Measurements from ENCODE around the gene TBXAS1.

Gene TBXAS1

GRCh38 chr7:139857791-139858190 lies 28.7 kb downstream of the TBXAS1 start:
- in situ Hi-C loops (cut with MboI; ENCODE audit: low sequenced_read_pairs, unreplicated experiment), result no loop called here
- no peak for TF ChIP-seq CTCF (IDR thresholded peaks at IDR 0.05; ENCODE audit: borderline replicate concordance, control extremely low read depth, extremely low read depth, insufficient read depth, missing control alignments)
- no peak for DNase-seq (ENCODE audit: low spot score)

- no peak for TF ChIP-seq CTCF (IDR thresholded peaks at IDR 0.05; ENCODE audit: borderline replicate concordance, control extremely low read depth, extremely low read depth, insufficient read depth, missing control alignments)
- in situ Hi-C loops (cut with MboI; ENCODE audit: low sequenced_read_pairs, unreplicated experiment), result no loop called here
- no peak for DNase-seq (ENCODE audit: low spot score)
Observed at GRCh38 chr7:139860090-139860775, 31.2 kb downstream of the TBXAS1 start.

GRCh38 chr7:139861803-139862202 lies 32.7 kb downstream of the TBXAS1 start:
- DNase-seq (ENCODE audit: low spot score), result no peak
- in situ Hi-C loops (cut with MboI; ENCODE audit: low sequenced_read_pairs, unreplicated experiment), result no loop called here
- no peak for TF ChIP-seq CTCF (IDR thresholded peaks at IDR 0.05; ENCODE audit: borderline replicate concordance, control extremely low read depth, extremely low read depth, insufficient read depth, missing control alignments)

GRCh38 chr7:139866047-139866837 lies 37.2 kb downstream of the TBXAS1 start:
- in situ Hi-C loops (cut with MboI; ENCODE audit: low sequenced_read_pairs, unreplicated experiment), result no loop called here
- TF ChIP-seq CTCF (IDR thresholded peaks at IDR 0.05; ENCODE audit: borderline replicate concordance, control extremely low read depth, extremely low read depth, insufficient read depth, missing control alignments), result no peak
- DNase-seq (ENCODE audit: low spot score), result no peak

- no peak for TF ChIP-seq CTCF (IDR thresholded peaks at IDR 0.05; ENCODE audit: borderline replicate concordance, control extremely low read depth, extremely low read depth, insufficient read depth, missing control alignments)
- in situ Hi-C loops (cut with MboI; ENCODE audit: low sequenced_read_pairs, unreplicated experiment), result no loop called here
- no peak for DNase-seq (ENCODE audit: low spot score)
Observed at GRCh38 chr7:139867847-139868246, 38.8 kb downstream of the TBXAS1 start.

GRCh38 chr7:139869886-139870285 lies 40.8 kb downstream of the TBXAS1 start:
- in situ Hi-C loops (cut with MboI; ENCODE audit: low sequenced_read_pairs, unreplicated experiment), result no loop called here
- no peak for DNase-seq (ENCODE audit: low spot score)
- TF ChIP-seq CTCF (IDR thresholded peaks at IDR 0.05; ENCODE audit: borderline replicate concordance, control extremely low read depth, extremely low read depth, insufficient read depth, missing control alignments), result no peak

Measured in GM13976 (cell line).